ENCODE data around the gene CADPS. TPM values are rescaled to one million over a fixed set of nuclear protein-coding genes. Genes with fewer than 3 reads are reported as not detected.

The CADPS gene
- total RNA-seq, 1 donor, result under 0.01 TPM

DNA sequence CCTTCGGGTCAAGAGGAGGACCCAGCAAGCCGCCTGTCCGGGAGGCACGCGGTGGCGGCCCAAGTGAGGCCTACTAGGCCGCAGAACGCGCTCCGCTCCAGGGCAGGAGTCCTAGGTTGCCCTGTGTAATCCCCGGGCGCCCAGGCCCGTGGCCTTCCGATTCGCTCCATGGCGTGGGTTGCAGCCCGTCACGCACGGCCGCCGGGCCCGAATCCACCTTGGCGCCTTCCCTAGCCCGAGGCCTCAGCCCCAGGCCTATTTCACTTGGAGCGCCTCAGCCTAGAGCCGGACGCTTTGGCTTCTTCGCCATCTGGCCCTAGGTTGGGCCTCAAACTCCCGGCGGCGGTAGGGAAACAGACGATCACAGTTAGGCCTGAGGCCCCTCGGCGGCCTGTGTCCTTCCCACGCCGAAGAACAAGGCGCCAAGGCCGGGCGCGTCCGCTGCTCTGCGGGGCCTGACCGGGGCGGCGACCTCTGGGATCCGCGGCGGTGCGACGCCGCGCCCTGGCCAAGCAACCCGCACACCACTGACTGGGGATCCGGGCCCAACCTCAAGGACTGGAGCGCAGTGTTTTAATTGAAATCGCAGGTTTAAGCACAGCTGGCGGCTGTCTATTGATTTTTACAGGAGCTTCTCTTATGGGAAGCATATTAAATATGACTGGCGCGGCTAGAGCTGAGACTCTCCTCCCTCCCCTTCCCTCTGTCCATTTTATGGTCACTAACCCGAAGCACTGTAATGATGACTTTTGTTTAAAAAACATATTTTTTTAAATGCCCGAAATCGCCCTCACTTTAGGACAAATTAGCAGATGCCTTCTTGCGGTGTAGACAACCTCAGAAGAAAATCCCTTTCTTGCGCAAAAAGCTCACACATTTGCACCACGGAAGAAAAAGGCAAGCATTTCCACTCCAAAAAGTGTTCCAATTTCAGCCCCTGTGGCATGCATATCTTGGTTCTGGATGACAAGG lies 498.0 kb downstream of the CADPS start:
- Histone ChIP-seq H3K9me3 (ENCODE audit: low read depth, low read length) (no peaks in the 10 kb centered on the region), H3K4me1 (ENCODE audit: insufficient read depth, low read length) (no peaks in the 10 kb centered on the region), H3K4me3 (ENCODE audit: low read length) (no peak overlapping the region), H3K27me3 (ENCODE audit: insufficient read depth, low read length) (peaks cover 90% of the 10 kb centered on the region)

DNA sequence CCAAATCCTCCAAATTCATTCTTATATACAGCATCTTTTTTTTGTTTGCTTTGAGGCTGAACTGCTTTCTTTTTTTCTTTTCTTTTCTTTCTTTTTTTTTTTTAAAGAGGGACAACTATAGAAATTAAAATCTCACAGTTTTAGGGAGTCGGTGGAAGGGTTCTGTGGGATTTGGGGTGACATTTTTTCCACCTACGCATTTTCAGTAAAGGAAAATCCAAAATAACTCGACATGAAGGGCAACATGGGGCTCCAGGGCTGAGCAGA lies 498.8 kb downstream of the CADPS start:
- peaks cover 90% of the 10 kb centered on the region for H3K27me3 ChIP-seq (ENCODE audit: insufficient read depth, low read length)
- H3K9me3 ChIP-seq (ENCODE audit: low read depth, low read length), result no peaks in the 10 kb centered on the region
- no peaks in the 10 kb centered on the region for H3K4me1 ChIP-seq (ENCODE audit: insufficient read depth, low read length)
- H3K4me3 ChIP-seq (ENCODE audit: low read length), result no peak overlapping the region

DNA sequence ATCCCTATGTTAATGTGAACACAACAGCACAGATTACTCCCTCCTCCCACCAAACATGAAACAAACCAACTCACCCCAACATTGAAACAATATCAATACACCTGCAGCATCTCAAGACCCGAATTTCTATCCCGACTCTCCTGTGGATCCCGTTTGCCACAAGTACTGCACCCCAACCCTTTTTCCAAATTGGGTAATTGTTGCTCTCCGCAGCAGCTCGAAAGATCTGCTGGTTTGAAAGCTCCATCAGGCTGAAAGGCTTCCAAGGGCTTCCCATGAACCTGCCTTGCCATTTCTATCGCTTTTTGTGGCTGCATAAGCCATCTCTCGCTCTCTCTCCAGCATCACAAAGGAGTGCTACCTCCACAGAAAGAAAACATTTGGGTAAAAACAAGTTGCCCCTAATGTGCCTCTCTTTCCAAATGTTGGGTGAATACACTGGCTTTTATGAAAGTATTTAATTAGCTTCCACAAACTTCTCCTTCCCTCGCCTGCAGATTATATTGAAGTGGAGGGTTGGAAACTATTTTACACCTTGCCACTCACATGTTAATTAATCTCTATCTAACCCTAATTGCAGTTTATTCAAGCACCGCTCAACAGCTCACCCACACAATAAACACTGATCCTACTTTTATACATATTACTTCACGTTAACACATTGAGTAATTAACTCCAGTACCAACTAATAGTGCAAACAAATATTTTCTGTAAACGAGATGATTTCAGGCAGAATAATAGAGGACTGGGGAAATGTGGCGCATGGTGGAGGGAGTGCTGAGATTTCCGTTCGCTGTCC lies 499.4 kb downstream of the CADPS start:
- no peak overlapping the region for H3K4me3 ChIP-seq (ENCODE audit: low read length)
- H3K9me3 ChIP-seq (ENCODE audit: low read depth, low read length), result no peaks in the 10 kb centered on the region
- H3K27me3 ChIP-seq (ENCODE audit: insufficient read depth, low read length), result peaks cover 91% of the 10 kb centered on the region
- H3K4me1 ChIP-seq (ENCODE audit: insufficient read depth, low read length), result no peaks in the 10 kb centered on the region

DNA sequence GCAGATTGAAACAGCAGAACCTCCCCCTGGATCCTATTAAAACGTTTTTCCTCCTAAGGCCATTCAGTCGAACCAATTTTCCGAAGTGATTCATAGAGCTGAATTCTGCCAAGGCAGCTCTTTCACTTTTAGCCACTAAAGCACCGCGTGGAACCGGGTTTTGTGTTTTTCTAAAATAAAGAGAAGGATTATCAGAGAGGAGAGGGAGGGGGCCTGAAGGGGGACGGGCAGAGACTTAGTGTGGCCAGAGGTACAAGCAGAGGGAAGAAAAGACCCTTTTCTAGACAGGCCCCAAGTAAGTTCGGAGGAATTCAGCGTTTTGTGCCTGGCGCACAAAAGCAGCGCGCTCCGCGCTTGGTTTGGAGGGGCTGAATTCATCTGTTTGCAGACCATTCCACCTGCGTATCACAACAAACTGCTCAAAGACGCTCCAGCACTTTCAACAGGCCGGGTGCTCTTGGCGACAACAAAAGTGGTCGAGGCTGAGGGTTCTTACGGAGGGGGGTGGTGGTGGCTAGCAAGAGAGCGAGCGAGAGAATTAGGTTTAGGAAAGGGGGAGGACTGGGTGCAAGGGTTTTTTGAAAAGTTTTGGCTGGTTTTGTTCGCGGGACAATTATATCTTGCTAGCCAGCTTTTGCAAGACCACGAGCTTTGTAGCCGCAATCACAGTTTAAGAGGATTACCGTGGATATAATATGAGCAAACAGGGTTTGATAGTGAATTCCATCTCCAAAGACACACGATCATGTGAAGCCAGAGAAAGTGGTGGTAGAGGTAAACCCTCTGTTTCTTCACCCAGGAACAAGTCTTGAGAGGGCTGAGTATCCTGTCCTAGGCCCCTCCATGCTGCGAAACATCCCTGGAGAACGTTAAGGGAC lies 500.6 kb downstream of the CADPS start:
- H3K4me1 ChIP-seq (ENCODE audit: insufficient read depth, low read length), result no peaks in the 10 kb centered on the region
- peaks cover 92% of the 10 kb centered on the region for H3K27me3 ChIP-seq (ENCODE audit: insufficient read depth, low read length)
- no peaks in the 10 kb centered on the region for H3K9me3 ChIP-seq (ENCODE audit: low read depth, low read length)

DNA sequence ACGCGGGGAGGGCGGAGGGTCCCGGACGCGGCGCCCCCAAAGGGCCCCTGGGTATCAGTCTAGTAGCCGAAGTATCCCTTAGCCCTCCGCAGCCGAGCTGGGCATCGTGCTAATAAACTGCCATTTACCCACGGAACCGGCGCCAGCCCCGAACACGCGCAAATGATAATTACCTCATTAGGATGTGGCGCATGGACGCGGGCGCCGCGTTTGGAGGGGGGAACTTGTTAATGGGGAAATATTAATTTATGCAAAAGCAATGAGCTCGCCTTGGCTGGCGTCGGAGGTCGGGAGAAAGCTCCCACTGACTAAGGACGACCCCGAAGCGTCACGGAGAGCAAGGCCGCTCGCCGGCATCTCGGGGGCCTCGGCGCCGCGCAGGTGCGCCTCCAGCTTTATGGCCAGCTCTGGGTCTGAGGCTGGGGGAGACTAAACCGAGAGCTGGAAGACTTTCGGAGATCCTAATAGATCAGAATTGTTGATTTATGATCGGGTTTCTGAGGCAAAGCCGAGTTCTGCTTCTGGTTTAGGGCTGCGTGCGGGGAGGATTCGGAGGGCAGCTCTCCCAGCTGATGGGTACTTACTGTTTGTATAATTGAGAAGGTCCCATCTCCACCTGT lies 501.4 kb downstream of the CADPS start:
- Histone ChIP-seq H3K4me3 (ENCODE audit: low read length) (no peak overlapping the region), H3K27me3 (ENCODE audit: insufficient read depth, low read length) (peaks cover 92% of the 10 kb centered on the region), H3K9me3 (ENCODE audit: low read depth, low read length) (no peaks in the 10 kb centered on the region)

More for the DNA sequence above, 500.6 kb downstream of the CADPS start:
- H3K4me3 ChIP-seq (ENCODE audit: low read length), result no peak overlapping the region

DNA sequence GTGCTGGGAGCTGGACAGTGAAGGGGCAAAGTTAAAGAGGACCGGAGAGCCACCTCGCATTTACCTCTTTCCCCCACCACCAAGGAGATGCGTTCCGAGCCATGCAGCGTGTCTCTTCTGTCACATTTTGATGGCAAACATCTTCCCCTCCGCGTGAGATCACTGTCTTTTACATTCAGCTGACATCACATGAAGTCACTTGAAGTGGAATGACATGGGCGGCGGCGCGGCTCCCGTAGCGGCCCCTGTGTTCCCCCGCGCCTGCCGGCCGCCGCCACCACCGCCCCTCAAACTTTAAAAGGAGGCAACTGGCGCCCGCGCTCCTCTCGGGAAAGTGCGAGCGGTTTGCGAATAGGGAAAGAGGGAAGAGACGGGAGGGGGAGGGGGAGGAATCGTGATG lies 502.0 kb downstream of the CADPS start, which contains the start of gene FEZF2:
Gene FEZF2, minus strand, starts transcription at position 336 of the 400 bp plus-strand sequence. CDS start 682 bp downstream, outside the sequence.
- H3K4me1 ChIP-seq (ENCODE audit: insufficient read depth, low read length), result no peaks in the 10 kb centered on the region
- H3K9me3 ChIP-seq (ENCODE audit: low read depth, low read length), result no peaks in the 10 kb centered on the region
- H3K27me3 ChIP-seq (ENCODE audit: insufficient read depth, low read length), result peaks cover 92% of the 10 kb centered on the region
- no peak within 1 kb of the TSS for H3K4me3 ChIP-seq (ENCODE audit: low read length)

More for the DNA sequence above, 501.4 kb downstream of the CADPS start:
- no peaks in the 10 kb centered on the region for H3K4me1 ChIP-seq (ENCODE audit: insufficient read depth, low read length)

DNA sequence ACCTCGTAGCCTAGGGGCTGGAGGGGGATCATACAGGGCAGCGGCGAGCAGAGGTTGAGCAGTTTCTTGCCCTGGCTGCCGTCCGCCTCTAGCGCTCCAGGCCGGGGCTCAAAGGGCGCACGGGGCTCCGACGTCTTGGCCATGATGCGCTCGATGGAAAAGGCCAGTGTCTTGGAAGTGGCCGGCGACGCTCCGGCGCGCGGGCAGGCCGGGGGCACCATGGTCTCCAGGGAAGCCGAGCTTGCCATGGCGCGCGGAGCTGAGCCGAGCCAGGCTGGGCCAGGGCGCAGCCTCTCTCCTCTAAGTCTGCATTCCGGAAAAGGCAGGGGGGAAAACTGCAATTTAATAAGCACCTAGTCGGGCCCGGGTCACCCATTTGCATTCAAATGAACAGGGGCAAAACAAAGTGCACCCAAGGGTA lies 502.6 kb downstream of the CADPS start:
- Histone ChIP-seq H3K27me3 (ENCODE audit: insufficient read depth, low read length) (peaks cover 94% of the 10 kb centered on the region), H3K4me1 (ENCODE audit: insufficient read depth, low read length) (no peaks in the 10 kb centered on the region), H3K9me3 (ENCODE audit: low read depth, low read length) (no peaks in the 10 kb centered on the region), H3K4me3 (ENCODE audit: low read length) (no peak overlapping the region)

DNA sequence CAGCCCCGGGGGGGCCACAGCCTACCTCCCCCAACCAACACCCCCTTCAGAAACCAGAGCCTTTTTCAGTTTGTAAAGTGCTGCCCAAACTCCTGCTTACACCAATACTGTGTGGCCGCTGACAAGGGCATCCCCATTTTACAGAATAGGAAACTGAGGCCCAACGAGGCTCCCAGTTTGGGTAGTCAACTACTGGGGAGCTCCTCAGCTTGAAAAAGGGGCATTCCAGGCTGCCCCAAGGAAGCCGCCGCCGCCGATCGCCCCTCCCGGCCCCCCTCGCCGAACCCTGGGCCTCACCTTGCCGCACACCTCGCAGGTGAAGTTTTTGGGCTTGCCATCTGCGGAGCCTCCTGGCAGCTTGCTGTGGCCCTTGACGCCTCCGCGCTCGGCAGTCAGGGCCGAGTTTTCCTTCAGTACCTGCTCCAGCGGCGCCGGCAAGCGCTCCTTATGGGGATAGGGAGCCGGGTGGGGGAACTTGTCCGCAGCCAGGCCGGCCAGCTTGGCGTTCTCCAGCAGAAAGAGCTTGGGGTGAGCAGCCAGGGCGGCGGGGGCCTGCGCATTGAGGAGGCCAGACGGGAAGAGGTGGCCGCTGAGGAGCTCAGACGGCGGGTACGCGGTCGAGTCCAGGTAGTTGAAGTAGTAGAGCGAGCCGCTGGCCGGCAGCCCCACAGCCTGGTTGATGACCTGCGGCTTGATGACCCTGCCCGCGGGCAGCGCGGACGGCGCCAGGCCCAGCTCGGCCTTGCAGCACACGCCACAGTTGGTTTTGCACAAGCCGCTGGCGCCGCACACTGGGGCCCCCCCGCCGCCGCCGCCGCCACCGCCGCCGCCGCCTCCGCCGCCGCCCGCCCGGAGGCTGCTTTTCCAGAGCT lies 503.3 kb downstream of the CADPS start:
- Histone ChIP-seq H3K27me3 (ENCODE audit: insufficient read depth, low read length) (peaks cover 94% of the 10 kb centered on the region), H3K4me3 (ENCODE audit: low read length) (no peak overlapping the region), H3K9me3 (ENCODE audit: low read depth, low read length) (no peaks in the 10 kb centered on the region), H3K4me1 (ENCODE audit: insufficient read depth, low read length) (no peaks in the 10 kb centered on the region)

DNA sequence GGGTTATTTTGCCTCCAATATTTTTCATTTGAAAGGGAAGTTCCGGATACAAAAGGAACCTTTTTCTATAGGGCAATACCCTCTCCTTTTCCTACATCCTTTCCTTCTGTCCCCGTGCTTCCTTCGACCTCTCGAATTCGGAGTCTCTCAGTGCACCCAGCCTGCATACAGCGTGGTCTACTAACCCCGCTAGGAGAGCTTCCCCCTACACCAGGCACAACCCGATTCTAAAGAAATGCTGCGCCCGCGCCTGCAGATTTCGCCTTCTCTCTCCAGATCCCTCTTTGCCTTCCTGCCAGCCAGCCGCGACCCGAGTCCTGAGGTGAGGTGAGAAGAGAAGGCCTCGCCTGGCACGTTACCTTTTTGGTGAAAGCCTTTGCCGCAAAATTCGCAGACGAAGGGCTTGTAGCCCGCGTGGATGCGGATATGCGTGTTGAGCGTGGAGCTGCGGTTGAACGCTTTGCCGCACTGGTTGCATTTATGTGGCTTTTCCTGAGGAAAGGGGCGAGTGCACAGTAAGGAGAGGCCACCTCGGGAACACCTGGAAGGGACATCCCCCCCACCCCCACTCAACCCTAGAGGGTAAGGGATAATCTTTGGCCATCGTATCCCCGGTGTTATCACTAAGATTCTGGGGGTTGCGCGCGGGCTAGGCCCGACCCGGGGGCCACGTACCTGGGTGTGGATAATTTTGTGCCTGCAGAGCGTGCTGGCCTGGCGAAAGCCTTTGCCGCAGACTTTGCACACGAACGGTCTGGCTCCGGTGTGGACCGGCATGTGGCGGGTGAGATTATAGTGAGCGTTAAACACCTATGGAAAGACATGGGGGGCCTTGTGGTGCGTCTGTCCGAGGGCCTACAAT lies 504.1 kb downstream of the CADPS start:
- no peaks in the 10 kb centered on the region for H3K9me3 ChIP-seq (ENCODE audit: low read depth, low read length)
- H3K4me3 ChIP-seq (ENCODE audit: low read length), result no peak overlapping the region
- no peaks in the 10 kb centered on the region for H3K4me1 ChIP-seq (ENCODE audit: insufficient read depth, low read length)
- H3K27me3 ChIP-seq (ENCODE audit: insufficient read depth, low read length), result peaks cover 94% of the 10 kb centered on the region

DNA sequence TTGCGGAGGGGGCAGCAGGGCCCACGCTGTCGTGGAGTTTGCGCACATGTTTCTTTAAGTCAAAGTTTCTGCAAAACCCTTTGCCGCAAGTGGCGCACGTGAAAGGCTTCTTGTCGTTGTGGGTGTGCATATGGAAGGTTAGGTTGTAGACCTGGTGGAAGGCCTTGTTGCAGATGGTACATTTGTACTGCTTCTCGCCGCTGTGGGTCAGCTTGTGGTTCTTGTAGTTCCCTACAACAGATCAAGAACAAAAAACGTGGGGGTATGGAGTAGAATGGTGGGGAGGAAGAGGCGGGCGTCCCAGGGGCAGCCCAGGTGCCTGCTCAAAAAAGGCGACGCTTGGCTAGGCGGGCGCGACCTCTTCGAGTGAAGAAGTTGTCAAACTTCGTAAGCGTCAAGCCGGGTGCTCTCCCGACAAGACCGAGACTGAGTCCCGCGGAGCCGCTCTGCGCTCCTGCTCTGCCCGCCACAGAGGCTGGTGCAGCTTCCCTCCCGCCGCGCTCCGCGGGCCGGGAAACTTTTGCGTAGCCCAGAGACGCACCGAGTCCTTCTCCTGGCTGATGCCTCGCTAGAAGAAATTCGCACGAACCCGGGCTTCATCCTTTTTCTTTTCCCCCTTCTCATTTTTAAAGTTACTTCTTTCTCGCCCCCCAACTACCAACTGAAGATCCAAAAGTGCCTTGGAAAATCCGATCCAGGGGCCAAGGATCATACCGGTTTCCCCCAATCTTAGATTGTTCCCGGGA lies 504.9 kb downstream of the CADPS start:
- Histone ChIP-seq H3K4me3 (ENCODE audit: low read length) (no peak overlapping the region), H3K9me3 (ENCODE audit: low read depth, low read length) (no peaks in the 10 kb centered on the region), H3K27me3 (ENCODE audit: insufficient read depth, low read length) (peaks cover 93% of the 10 kb centered on the region), H3K4me1 (ENCODE audit: insufficient read depth, low read length) (no peaks in the 10 kb centered on the region)

DNA sequence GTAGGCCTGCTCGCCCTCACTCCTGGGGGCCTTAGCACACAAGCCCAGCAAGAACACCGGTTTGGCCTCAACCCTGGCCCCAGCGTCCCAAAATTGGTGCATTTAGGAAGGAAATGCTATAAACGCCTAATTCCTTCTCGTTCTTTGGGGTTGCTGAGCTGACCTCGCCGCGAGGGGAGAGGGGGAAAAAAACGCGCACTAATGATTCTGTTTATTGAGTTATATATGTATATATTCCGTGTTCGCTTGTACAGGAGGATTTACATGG lies 505.8 kb downstream of the CADPS start:
- no peak overlapping the region for H3K4me3 ChIP-seq (ENCODE audit: low read length)
- no peaks in the 10 kb centered on the region for H3K4me1 ChIP-seq (ENCODE audit: insufficient read depth, low read length)
- H3K9me3 ChIP-seq (ENCODE audit: low read depth, low read length), result no peaks in the 10 kb centered on the region
- H3K27me3 ChIP-seq (ENCODE audit: insufficient read depth, low read length), result peaks cover 91% of the 10 kb centered on the region

DNA sequence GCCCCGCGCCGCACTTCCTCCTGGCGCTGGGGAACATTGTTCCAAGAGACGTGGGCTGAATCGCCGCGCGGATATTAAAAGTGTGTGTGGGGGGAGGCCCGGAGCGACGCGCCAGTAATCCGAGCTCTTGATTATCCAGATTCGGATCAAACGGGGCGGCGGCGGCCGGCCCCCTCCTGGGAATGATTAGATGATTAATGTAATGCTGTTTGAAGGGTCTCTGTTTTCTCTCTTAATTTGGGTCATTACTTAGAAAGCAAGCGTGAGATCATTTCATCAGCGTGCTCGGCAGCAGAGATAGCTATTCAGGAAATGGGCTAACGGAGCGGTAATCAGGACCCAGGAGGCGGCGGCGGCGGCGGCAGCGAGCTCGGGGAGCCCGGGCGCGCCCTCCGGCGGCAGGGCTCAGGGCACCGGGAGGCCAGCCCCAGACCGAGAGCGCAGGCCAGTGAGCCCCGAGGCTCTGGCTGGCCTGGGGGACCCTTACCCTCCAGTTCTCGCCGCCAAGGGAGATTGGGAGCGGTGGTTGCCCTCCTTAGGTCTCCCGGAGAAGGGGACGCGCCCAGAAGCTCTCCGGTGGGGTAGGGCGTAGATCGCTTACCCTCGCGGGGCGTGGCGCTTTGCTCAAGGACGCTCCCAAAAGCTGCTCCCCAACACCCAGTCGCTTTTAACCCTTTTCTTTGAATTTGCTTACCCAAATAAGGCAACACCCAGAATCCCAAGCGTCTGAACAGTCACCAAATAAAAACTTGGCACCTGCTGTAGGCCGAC lies 506.3 kb downstream of the CADPS start:
- Histone ChIP-seq H3K27me3 (ENCODE audit: insufficient read depth, low read length) (peaks cover 86% of the 10 kb centered on the region), H3K9me3 (ENCODE audit: low read depth, low read length) (no peaks in the 10 kb centered on the region), H3K4me1 (ENCODE audit: insufficient read depth, low read length) (no peaks in the 10 kb centered on the region), H3K4me3 (ENCODE audit: low read length) (no peak overlapping the region)

All from mononuclear cell (primary cell).